Measurements from ENCODE around the gene TEC. TPM values are rescaled to one million over a fixed set of nuclear protein-coding genes. Genes with fewer than 3 reads are reported as not detected.
"Not testable (repeated sequence)": the region's sequence is repeated elsewhere in the genome, so short reads cannot be mapped to it uniquely, and the experiment has no call there.

TEC gene
- total RNA-seq, 1 donor from 2014 or later, result 0.21 TPM

DNA sequence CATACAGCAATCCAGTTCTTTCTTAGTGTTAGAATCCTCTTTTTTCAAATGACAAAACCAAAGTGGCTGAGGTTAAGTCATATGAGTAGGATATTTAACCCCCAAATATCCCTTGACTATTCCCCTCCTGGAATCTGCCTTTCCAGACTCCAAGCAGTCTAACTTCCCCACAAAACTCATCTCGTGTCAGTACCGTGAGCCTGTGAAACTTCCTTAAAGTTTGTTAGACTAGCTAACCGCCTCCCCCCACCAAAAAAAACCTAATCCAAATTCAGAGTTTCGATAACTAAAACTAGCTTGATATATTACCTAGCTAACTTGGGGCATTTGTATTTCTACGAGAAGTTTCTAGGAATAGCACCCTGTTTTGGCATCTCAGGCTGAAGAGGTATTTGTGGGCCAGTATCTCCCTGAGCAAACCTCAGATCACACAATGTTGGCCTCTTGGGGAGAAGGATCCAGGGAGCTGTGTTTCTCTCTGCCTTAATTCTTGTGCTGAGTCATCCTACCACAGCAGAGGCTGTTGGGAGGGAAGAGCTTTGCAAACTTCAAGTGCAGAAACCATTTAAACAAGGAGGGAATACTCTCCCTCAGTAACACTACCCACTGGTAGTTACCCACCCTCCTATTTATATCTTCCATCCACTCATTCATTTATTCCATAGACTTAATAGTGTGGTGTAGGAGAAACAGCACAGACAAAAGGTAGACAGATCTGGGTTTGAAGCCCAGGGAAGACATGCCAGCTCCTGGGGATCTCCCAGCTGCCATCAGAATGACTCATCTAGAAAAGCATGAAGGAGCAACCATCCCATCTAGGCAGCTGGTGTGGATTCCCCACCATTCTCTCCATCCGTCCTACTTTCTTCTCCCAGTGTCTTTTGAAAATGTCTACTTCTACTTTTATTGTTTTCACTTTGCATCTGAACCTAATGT lies 96.3 kb downstream of the TEC start:
- H3K4me3 Mint-ChIP-seq, result no peak overlapping the region
- no peaks in the 10 kb centered on the region for H3K27me3 Mint-ChIP-seq (ENCODE audit: low read depth)
- no peaks in the 10 kb centered on the region for H3K4me1 Mint-ChIP-seq
- TF ChIP-seq, protein P1, sequence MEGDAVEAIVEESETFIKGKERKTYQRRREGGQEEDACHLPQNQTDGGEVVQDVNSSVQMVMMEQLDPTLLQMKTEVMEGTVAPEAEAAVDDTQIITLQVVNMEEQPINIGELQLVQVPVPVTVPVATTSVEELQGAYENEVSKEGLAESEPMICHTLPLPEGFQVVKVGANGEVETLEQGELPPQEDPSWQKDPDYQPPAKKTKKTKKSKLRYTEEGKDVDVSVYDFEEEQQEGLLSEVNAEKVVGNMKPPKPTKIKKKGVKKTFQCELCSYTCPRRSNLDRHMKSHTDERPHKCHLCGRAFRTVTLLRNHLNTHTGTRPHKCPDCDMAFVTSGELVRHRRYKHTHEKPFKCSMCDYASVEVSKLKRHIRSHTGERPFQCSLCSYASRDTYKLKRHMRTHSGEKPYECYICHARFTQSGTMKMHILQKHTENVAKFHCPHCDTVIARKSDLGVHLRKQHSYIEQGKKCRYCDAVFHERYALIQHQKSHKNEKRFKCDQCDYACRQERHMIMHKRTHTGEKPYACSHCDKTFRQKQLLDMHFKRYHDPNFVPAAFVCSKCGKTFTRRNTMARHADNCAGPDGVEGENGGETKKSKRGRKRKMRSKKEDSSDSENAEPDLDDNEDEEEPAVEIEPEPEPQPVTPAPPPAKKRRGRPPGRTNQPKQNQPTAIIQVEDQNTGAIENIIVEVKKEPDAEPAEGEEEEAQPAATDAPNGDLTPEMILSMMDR (conservative IDR thresholded peaks at IDR 0.05), result no peak
- peak overlapping the region; percentile 65 for H3K27ac Mint-ChIP-seq (ENCODE audit: unreplicated experiment)
- peaks cover 8% of the 10 kb centered on the region for H3K9me3 Mint-ChIP-seq
- H3K36me3 Mint-ChIP-seq (ENCODE audit: low read depth), result peaks cover 6% of the 10 kb centered on the region
- no peak for DNase-seq (ENCODE audit: low read depth, low spot score)

DNA sequence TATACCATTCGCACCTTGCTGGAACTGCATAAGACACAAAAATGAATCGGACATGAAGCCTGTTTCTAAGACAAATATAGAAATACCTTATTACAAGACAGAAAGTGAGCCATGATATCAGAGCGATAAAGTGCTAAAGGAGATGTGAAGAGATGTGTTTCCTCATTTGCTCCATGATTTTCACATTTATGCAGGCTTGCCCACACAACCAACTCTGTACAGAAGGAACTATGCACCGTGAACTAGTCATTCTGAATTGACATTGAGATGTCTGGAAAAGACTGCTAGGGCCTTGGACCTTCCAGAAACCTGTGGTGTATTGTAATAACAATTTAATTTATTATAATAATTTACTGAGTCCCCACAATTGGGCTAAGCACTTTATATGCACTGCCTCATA lies 97.0 kb downstream of the TEC start:
- no peak for DNase-seq (ENCODE audit: low read depth, low spot score)
- peaks cover 2% of the 10 kb centered on the region for H3K9me3 Mint-ChIP-seq
- TF ChIP-seq, protein P1 (conservative IDR thresholded peaks at IDR 0.05), result no peak
- H3K27me3 Mint-ChIP-seq (ENCODE audit: low read depth), result no peaks in the 10 kb centered on the region
- H3K36me3 Mint-ChIP-seq (ENCODE audit: low read depth), result no peaks in the 10 kb centered on the region
- H3K4me3 Mint-ChIP-seq, result no peak overlapping the region
- no peaks in the 10 kb centered on the region for H3K4me1 Mint-ChIP-seq
- no peak overlapping the region for H3K27ac Mint-ChIP-seq (ENCODE audit: unreplicated experiment)

DNA sequence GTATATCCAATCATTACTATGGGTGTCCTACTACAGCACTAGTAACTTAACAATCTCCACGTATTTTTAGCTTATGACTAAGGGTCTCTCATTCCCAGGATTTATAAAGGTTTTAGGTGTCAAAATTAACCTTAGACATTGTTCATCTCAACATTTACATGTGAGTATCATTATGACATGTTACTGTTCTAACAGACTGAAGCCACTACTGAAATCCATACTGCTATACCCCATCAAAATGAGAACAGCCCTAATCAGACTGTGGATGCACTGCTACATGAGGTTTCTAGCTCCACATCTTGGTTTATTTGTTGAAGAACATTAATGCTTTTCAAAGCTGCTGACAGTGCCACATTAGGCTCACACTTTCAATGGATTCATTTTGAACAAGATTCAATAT lies 100.0 kb downstream of the TEC start:
- TF ChIP-seq, protein P1 (conservative IDR thresholded peaks at IDR 0.05), result no peak
- no peak overlapping the region for H3K27ac Mint-ChIP-seq (ENCODE audit: unreplicated experiment)
- H3K4me3 Mint-ChIP-seq, result no peak overlapping the region
- no peaks in the 10 kb centered on the region for H3K27me3 Mint-ChIP-seq (ENCODE audit: low read depth)
- DNase-seq (ENCODE audit: low read depth, low spot score), result no peak
- no peaks in the 10 kb centered on the region for H3K4me1 Mint-ChIP-seq
- no peaks in the 10 kb centered on the region for H3K36me3 Mint-ChIP-seq (ENCODE audit: low read depth)
- no peaks in the 10 kb centered on the region for H3K9me3 Mint-ChIP-seq

DNA sequence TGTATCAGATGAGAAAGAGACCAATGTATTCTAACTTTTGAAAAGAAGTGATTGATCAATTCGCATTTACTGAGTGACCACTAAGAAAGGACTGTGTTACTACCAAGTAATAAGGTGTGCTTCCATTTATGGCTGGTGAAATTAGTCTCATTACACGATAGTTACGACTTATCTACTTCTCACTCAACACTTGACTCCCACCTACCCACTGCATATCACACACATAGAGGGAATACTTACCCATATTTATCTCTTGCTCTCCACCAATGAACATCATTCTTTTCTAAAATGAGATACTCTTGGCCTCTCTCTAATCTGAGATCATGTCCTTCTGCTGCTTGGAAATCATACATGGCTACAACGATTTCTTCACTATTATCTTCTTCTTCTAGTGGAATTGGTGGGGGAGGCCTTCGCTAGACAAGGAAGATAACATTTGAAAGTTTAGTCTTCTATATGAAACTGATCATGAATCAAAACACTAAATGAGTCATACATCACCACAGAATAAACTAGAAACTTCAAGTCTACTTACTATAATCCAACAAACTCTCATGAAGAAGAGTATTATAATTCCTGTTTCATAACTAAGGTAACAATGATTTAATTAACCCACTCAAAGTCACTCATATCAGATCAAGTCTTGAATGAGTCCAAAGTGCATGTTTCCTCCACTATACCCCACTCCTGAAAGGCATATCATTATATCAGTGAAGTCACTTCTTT lies 101.9 kb downstream of the TEC start:
- Mint-ChIP-seq H3K4me1 (no peaks in the 10 kb centered on the region), H3K27me3 (ENCODE audit: low read depth) (no peaks in the 10 kb centered on the region), H3K36me3 (ENCODE audit: low read depth) (no peaks in the 10 kb centered on the region), H3K9me3 (no peaks in the 10 kb centered on the region), H3K27ac (ENCODE audit: unreplicated experiment) (no peak overlapping the region), H3K4me3 (no peak overlapping the region)
- no peak for DNase-seq (ENCODE audit: low read depth, low spot score)
- TF ChIP-seq, protein P1 (conservative IDR thresholded peaks at IDR 0.05), result no peak

DNA sequence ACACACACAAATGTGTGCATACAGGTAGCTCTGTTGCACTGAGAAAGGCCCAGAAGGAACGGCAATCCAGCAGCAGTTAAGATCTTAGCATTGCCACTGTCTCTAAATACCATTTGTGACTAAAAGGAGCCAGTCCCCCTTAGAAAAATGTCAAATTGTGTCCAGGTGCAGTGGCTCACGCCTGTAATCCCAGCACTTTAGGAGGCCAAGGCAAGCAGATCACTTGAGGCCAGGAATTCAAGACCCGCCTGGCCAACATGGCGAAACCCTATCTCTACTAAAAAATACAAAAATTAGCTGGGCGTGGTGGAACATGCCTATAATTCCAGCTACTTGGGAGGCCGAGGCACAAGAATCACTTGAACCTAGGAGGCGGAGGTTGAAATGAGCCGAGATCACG lies 105.1 kb downstream of the TEC start:
- not testable (repeated sequence) for H3K27me3 Mint-ChIP-seq (ENCODE audit: low read depth); H3K36me3 Mint-ChIP-seq (ENCODE audit: low read depth); H3K27ac Mint-ChIP-seq (ENCODE audit: unreplicated experiment); H3K9me3 Mint-ChIP-seq; H3K4me1 Mint-ChIP-seq; DNase-seq (ENCODE audit: low read depth, low spot score); H3K4me3 Mint-ChIP-seq

DNA sequence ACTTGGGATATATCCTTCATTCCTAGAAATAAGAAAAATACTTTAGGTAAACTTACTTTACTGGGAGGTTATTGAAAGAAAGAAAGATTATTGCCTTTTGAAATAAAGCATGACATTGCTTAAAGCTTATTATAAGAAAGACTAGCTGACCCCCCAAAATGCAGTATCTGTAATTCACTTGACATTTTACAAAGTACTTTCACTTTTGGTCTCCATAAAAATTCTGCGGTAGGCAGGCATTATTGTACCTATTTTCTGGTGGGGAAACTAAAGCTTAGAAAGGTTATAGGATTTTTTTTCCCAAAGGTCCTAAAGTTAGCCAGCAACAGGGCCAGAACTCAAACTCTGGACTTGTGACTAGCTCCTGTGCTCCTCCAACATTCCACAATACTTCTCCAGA lies 105.9 kb downstream of the TEC start:
- Mint-ChIP-seq H3K9me3 (no peaks in the 10 kb centered on the region), H3K4me3 (no peak overlapping the region), H3K36me3 (ENCODE audit: low read depth) (no peaks in the 10 kb centered on the region), H3K27me3 (ENCODE audit: low read depth) (no peaks in the 10 kb centered on the region), H3K27ac (ENCODE audit: unreplicated experiment) (no peak overlapping the region), H3K4me1 (no peaks in the 10 kb centered on the region)
- no peak for DNase-seq (ENCODE audit: low read depth, low spot score)
- TF ChIP-seq, protein P1 (conservative IDR thresholded peaks at IDR 0.05), result no peak

All from neural crest cell (in vitro differentiated cells).